ENCODE measurements around the gene HMMR.
A peak's percentile ranks its signal among the peaks of the same experiment; 100 is the strongest.

The HMMR gene

GRCh38 chr5:163478126-163478981, 17.9 kb downstream of the HMMR start:
- H3K4me1 Mint-ChIP-seq, result no peaks in the 10 kb centered on the region
- H3K27ac Mint-ChIP-seq, result no peak overlapping the region
- no peaks in the 10 kb centered on the region for H3K9me3 Mint-ChIP-seq
- DNase-seq (no peak), ATAC-seq (no peak)
- no peak overlapping the region for H3K4me3 Mint-ChIP-seq
- H3K36me3 Mint-ChIP-seq (ENCODE audit: low read depth), result peaks cover 57% of the 10 kb centered on the region
- no peaks in the 10 kb centered on the region for H3K27me3 Mint-ChIP-seq

- H3K4me3 Mint-ChIP-seq, result no peak overlapping the region
- no peak for ATAC-seq
- no peak overlapping the region for H3K27ac Mint-ChIP-seq
- no peaks in the 10 kb centered on the region for H3K9me3 Mint-ChIP-seq
- no peaks in the 10 kb centered on the region for H3K4me1 Mint-ChIP-seq
- DNase-seq, result no peak
- H3K27me3 Mint-ChIP-seq, result no peaks in the 10 kb centered on the region
- H3K36me3 Mint-ChIP-seq (ENCODE audit: low read depth), result peaks cover 60% of the 10 kb centered on the region
Measured at GRCh38 chr5:163478982-163479271, 18.5 kb downstream of the HMMR start.

DNA sequence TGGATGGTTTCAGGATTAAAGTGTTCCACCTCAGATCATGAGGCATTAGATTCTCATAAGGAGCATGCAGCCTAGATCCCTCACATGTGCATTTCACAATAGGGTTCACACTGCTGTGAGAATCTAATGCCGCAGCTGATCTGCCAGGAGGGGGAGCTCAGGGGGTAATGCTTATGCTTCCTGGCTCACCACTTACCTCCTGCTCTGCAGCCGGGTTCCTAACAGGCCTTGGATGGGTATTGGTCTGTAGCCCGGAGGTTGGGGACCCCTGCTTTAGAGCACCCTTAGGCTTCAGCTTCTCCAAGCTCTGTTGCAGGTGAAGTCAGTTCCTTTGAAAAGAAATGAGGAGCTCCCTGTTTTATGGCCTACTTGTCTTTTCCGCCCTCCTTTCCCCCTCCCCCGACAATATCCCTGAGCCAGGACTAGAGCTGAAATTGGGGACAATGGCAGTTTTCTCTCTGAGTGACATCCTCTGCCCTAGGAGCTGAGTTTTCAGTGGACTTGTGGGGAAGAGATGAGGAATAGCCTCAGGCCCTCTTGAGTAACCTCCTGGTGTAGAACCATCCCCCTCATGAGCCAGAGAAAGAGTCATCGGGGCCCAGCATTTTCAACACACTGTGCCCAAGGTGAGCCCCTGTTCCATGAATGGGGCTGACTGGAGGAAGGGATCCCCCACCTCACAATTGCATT, 28.8 kb downstream of the HMMR start:
- Mint-ChIP-seq H3K4me1 (no peaks in the 10 kb centered on the region), H3K9me3 (no peaks in the 10 kb centered on the region), H3K36me3 (ENCODE audit: low read depth) (peaks cover 47% of the 10 kb centered on the region), H3K27me3 (no peaks in the 10 kb centered on the region), H3K27ac (no peak overlapping the region), H3K4me3 (no peak overlapping the region)
- ATAC-seq (no peak), DNase-seq (no peak)

- Mint-ChIP-seq H3K4me1 (no peaks in the 10 kb centered on the region), H3K27ac (no peak overlapping the region), H3K27me3 (no peaks in the 10 kb centered on the region), H3K4me3 (no peak overlapping the region), H3K9me3 (no peaks in the 10 kb centered on the region), H3K36me3 (ENCODE audit: low read depth) (peaks cover 43% of the 10 kb centered on the region)
- no peak for ATAC-seq
- no peak for DNase-seq
Measured at GRCh38 chr5:163489745-163490075, 29.3 kb downstream of the HMMR start.

GRCh38 chr5:163496286-163496685, 35.9 kb downstream of the HMMR start:
- Mint-ChIP-seq H3K36me3 (ENCODE audit: low read depth) (peaks cover 6% of the 10 kb centered on the region), H3K9me3 (no peaks in the 10 kb centered on the region), H3K4me1 (no peaks in the 10 kb centered on the region), H3K27me3 (no peaks in the 10 kb centered on the region), H3K27ac (no peak overlapping the region), H3K4me3 (no peak overlapping the region)
- DNase-seq (no peak), ATAC-seq (no peak)

DNA sequence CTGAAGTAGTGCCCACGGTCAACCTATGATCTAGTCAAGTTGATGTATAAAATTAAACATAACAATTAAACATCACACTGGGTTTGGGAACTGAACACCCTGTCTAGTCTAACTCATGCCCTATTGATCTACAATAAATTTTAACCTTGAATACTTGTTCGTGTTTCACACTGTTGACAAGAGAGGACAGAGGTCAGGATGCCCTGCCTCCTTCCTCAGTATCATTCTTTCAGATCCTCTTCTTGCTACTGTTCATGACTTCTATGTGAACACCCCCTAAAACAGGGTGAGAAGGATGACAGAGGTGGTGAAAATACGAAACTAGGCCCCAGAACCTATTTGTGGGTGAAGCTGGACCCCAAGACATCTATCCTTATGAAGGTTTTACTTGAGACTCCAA, 36.9 kb downstream of the HMMR start:
- Mint-ChIP-seq H3K4me1 (no peaks in the 10 kb centered on the region), H3K27me3 (no peaks in the 10 kb centered on the region), H3K9me3 (no peaks in the 10 kb centered on the region), H3K4me3 (no peak overlapping the region), H3K36me3 (ENCODE audit: low read depth) (no peaks in the 10 kb centered on the region), H3K27ac (no peak overlapping the region)
- no peak for ATAC-seq
- DNase-seq, result no peak

DNA sequence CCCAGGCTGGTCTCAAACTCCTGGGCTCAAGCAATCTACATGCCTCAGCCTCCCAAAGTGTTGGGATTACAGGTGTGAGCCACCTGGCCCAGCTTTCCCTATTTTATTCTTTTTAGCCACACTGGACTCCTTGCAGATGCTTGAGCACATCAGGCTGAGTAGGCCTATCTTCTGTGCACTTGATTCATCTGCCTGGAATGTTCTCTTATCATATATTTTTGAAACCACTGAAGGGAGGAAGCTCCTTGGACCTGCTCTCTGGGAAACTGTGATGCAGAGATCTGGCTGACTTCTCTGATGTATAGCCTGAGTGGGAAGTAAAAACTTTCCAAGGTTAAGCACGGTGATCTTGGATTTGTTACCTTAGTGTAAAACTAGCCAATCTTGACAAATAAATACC, 38.5 kb downstream of the HMMR start:
- H3K36me3 Mint-ChIP-seq (ENCODE audit: low read depth), result no peaks in the 10 kb centered on the region
- DNase-seq (no peak), ATAC-seq (no peak)
- H3K27ac Mint-ChIP-seq, result no peak overlapping the region
- H3K9me3 Mint-ChIP-seq, result no peaks in the 10 kb centered on the region
- H3K4me1 Mint-ChIP-seq, result peaks cover 10% of the 10 kb centered on the region
- H3K4me3 Mint-ChIP-seq, result no peak overlapping the region
- H3K27me3 Mint-ChIP-seq, result no peaks in the 10 kb centered on the region

DNA sequence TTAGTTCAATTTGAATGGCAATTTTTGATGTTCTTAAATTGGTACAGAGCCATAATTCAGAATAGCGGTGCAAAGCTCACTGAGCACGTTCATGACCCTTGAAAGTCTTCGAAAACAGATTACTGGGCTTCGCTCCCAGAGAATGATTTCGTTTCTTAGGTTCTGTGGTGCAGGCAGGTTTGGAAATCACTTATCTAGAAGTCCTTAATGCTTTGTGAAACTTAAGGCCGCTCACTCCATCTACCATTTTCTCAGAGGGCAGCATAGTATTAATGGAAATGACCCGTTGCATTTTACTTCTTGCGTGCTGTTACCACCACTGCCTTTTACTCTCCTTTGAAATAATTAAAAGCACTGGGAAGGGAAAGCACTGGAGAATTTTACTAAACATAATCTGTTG, 42.1 kb downstream of the HMMR start:
- Mint-ChIP-seq H3K4me1 (peaks cover 26% of the 10 kb centered on the region), H3K36me3 (ENCODE audit: low read depth) (no peaks in the 10 kb centered on the region), H3K27me3 (no peaks in the 10 kb centered on the region), H3K9me3 (no peaks in the 10 kb centered on the region), H3K4me3 (peak overlapping the region; percentile 94), H3K27ac (peak overlapping the region; percentile 94)
- DNase-seq, result no peak
- ATAC-seq, result no peak

DNA sequence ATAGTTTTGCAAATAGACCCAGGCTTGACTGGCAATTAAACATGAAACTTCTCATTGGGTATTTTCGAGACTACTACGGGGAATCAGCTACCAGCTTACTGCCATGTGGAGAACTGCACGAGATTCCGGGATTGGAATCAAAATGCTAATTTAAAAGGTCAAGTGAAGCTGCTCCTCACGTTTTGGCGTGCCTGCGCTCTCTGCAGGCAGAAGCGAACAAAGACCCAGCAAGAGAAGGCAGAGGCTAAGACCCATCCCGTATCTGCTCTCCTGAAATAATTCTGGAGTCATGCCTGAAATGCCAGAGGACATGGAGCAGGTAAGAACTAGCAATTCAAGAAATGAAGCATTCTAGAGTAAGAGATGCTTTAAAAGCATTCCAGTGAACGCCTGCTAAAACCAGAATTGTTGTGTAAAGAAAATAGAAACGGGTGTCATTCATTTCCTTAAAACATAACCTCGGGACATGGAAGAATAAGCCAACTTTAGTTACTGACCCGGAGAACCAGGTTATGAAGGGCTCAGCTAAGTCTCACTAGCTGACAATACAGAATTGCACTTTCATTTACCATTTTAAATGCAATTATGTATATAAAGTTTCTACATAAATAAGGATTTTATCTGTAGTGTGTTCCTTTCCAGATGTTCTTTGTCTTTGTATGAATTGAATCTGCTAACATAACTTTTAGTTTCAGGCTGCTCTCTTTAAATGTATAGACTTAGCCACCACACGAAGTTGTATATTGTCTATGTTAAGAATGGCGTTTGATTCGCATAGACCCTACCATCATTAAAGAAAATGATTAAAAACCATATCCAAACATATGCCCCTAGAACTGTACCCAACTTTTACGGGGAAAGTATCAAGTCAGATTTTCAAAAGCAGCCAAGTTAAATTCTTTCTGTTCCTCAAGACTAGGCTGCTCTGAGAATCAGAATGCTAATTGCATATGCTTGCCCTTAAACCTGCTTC, 43.0 kb downstream of the HMMR start:
- peaks cover 34% of the 10 kb centered on the region for H3K4me1 Mint-ChIP-seq
- H3K27ac Mint-ChIP-seq, result peak overlapping the region; percentile 94
- H3K27me3 Mint-ChIP-seq, result no peaks in the 10 kb centered on the region
- no peak for ATAC-seq
- H3K36me3 Mint-ChIP-seq (ENCODE audit: low read depth), result no peaks in the 10 kb centered on the region
- no peaks in the 10 kb centered on the region for H3K9me3 Mint-ChIP-seq
- peak; percentile 47 for DNase-seq
- peak overlapping the region; percentile 94 for H3K4me3 Mint-ChIP-seq

- peak overlapping the region; percentile 94 for H3K27ac Mint-ChIP-seq
- H3K4me1 Mint-ChIP-seq, result peaks cover 42% of the 10 kb centered on the region
- ATAC-seq, result peak; percentile 8
- H3K4me3 Mint-ChIP-seq, result peak overlapping the region; percentile 94
- no peaks in the 10 kb centered on the region for H3K9me3 Mint-ChIP-seq
- no peaks in the 10 kb centered on the region for H3K27me3 Mint-ChIP-seq
- no peaks in the 10 kb centered on the region for H3K36me3 Mint-ChIP-seq (ENCODE audit: low read depth)
- peak; percentile 39 for DNase-seq
Measured at GRCh38 chr5:163504079-163504931, 43.9 kb downstream of the HMMR start.

DNA sequence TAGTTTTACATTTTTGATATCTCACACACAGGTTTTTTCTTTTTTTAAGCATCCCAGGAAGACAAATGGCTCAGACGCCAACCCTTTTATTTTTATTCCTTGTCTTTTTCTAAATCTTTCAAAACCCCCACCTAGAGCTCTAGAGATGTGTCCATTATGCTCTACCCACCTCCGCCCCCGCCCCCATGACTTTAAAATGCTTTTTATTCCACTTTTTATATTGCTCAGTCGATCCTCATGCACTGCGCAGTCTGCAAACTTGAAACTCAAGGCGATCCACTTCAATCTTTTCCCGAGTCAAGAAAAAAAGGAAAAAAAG, 44.6 kb downstream of the HMMR start:
- Mint-ChIP-seq H3K4me3 (peak overlapping the region; percentile 94), H3K27ac (peak overlapping the region; percentile 94), H3K9me3 (no peaks in the 10 kb centered on the region), H3K36me3 (ENCODE audit: low read depth) (no peaks in the 10 kb centered on the region), H3K4me1 (peaks cover 49% of the 10 kb centered on the region), H3K27me3 (no peaks in the 10 kb centered on the region)
- DNase-seq (peak; percentile 32), ATAC-seq (peak; percentile 3)

GRCh38 chr5:163505368-163506094, 45.1 kb downstream of the HMMR start, which contains the start of gene MAT2B:
Gene MAT2B (plus strand): TSS chr5:163505619. CDS start chr5:163505687, 68 bp downstream.
- no peaks in the 10 kb centered on the region for H3K27me3 Mint-ChIP-seq
- H3K9me3 Mint-ChIP-seq, result no peaks in the 10 kb centered on the region
- DNase-seq (peak; percentile 96), ATAC-seq (peak; percentile 92)
- peak within 1 kb of the TSS; percentile 94 for H3K27ac Mint-ChIP-seq
- H3K4me3 Mint-ChIP-seq, result peak within 1 kb of the TSS; percentile 94
- H3K36me3 Mint-ChIP-seq (ENCODE audit: low read depth), result no peaks in the 10 kb centered on the region
- peaks cover 54% of the 10 kb centered on the region for H3K4me1 Mint-ChIP-seq

DNA sequence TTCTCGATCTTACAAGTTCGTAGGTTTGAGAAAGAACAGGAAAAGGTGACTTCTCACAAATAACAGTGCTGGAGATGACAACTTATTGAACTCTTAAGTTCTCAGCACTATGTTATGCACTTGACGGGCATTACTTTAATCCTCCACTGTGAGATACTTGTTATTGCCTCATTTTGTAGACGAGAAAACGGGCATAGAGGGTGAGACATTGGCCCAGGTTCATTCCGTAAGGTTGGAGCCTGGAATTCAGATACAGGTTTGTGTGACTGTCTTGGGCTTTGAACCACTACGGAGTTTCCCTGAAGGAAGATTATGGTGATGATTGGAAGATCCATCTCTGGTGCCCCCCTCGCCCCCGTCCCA, 45.6 kb downstream of the HMMR start:
- Mint-ChIP-seq H3K27me3 (no peaks in the 10 kb centered on the region), H3K4me1 (peaks cover 59% of the 10 kb centered on the region), H3K27ac (peak overlapping the region; percentile 94), H3K4me3 (peak overlapping the region; percentile 94), H3K9me3 (no peaks in the 10 kb centered on the region), H3K36me3 (ENCODE audit: low read depth) (peaks cover 4% of the 10 kb centered on the region)
- ATAC-seq, result peak; percentile 26
- DNase-seq, result no peak
